Brain microvascular endothelial cell (primary cell): ENCODE measurements around the gene PRG3.

Source experiments
- DNase-seq: peaks from one replicate; pipeline ENCODE4 v3.0.0-alpha.2; 2020
- H3K27ac ChIP-seq: fragments of 250-450 bp; sonication (Bioruptor Pico); 2 replicates; pipeline ENCODE4 v1.5.1; 2020; ENCODE audit warnings: mild to moderate bottlenecking, moderate library complexity
- H3K27me3 ChIP-seq: fragments of 250-450 bp; sonication (Bioruptor Pico); replicated peaks from 2 replicates; pipeline ENCODE4 v1.5.1; 2020; ENCODE audit warnings: mild to moderate bottlenecking
- H3K36me3 ChIP-seq: fragments of 250-450 bp; sonication (Bioruptor Pico); replicated peaks from 2 replicates; pipeline ENCODE4 v1.5.1; 2020; ENCODE audit warnings: mild to moderate bottlenecking
- H3K4me3 ChIP-seq: 2 replicates; pipeline ENCODE4 v1.5.1; 2011; ENCODE audit warnings: low read depth, mild to moderate bottlenecking, control low read depth, low read length, moderate library complexity
- CTCF ChIP-seq: IDR thresholded peaks from 2 replicates; pipeline ENCODE4 v1.5.1; 2011; ENCODE audit warnings: low read depth, mild to moderate bottlenecking, moderate library complexity, low read length, control low read depth, inconsistent platforms; ENCODE audit errors: missing control alignments
- in situ Hi-C: cut with HindIII; loops from 2 replicates; pipeline ENCODE4 v1.10.0; 2017; ENCODE audit warnings: low sequenced_read_pairs, low pct_ligation_motif_present

The PRG3 gene

GRCh38 chr11:57378186-57378585 is 2.8 kb downstream of the PRG3 start:
- H3K27me3 ChIP-seq: no peaks in the 10 kb centered on the region
- H3K36me3 ChIP-seq: no peaks in the 10 kb centered on the region
- DNase-seq: no peak
- H3K4me3 ChIP-seq: no peak overlapping the region
- TF ChIP-seq CTCF: no peak
- in situ Hi-C loops: no loop called here
- H3K27ac ChIP-seq: no peak overlapping the region

GRCh38 chr11:57377107-57377506 is 3.8 kb downstream of the PRG3 start:
- Histone ChIP-seq H3K27ac (no peak overlapping the region), H3K27me3 (no peaks in the 10 kb centered on the region), H3K36me3 (no peaks in the 10 kb centered on the region), H3K4me3 (no peak overlapping the region)
- in situ Hi-C loops: no loop called here
- no peak for DNase-seq
- no peak for TF ChIP-seq CTCF

GRCh38 chr11:57376095-57377090 is 4.6 kb downstream of the PRG3 start:
- Histone ChIP-seq H3K4me3 (no peak overlapping the region), H3K27ac (no peak overlapping the region), H3K27me3 (no peaks in the 10 kb centered on the region), H3K36me3 (no peaks in the 10 kb centered on the region)
- in situ Hi-C loops: no loop called here
- no peak for TF ChIP-seq CTCF
- no peak for DNase-seq

GRCh38 chr11:57375490-57375889 is 5.5 kb downstream of the PRG3 start:
- Histone ChIP-seq H3K27me3 (no peaks in the 10 kb centered on the region), H3K4me3 (no peak overlapping the region), H3K36me3 (no peaks in the 10 kb centered on the region), H3K27ac (no peak overlapping the region)
- no peak for TF ChIP-seq CTCF
- DNase-seq: no peak
- in situ Hi-C loops: no loop called here

GRCh38 chr11:57374966-57375365 is 6.0 kb downstream of the PRG3 start:
- no peaks in the 10 kb centered on the region for H3K27me3 ChIP-seq
- no peak overlapping the region for H3K4me3 ChIP-seq
- in situ Hi-C loops: no loop called here
- no peaks in the 10 kb centered on the region for H3K36me3 ChIP-seq
- no peak overlapping the region for H3K27ac ChIP-seq
- DNase-seq: no peak
- no peak for TF ChIP-seq CTCF
